Body of pancreas (tissue), 4 donors: ENCODE data around the gene SORCS2. TPM values are rescaled to one million over a fixed set of nuclear protein-coding genes. Genes with fewer than 3 reads are reported as not detected.

Experiments
- ATAC-seq: fragments of 150-250 bp; one replicate; pipeline ENCODE4 v1.9.1; 2016
- DNase-seq, 4 donors: peaks; one replicate each; pipeline ENCODE4 v3.0.0-alpha.2; 2019
- H3K27ac ChIP-seq, 4 donors: fragments of 200-600 bp; sonication (generic); 1 replicate in 3 of 4; 2 replicates in 1 of 4; pipeline versions ENCODE4 v1.5.1 to v1.6.1; 2016 to 2019; ENCODE audit warnings: mild to moderate bottlenecking in 1 of 4, mixed read lengths in 1 of 4, moderate library complexity in 1 of 4
- H3K27me3 ChIP-seq, 2 donors: fragments of 200-600 bp; sonication (generic); one replicate each; pipeline ENCODE4 v1.6.0; 2016; ENCODE audit warnings: mild to moderate bottlenecking in 1 of 2
- H3K36me3 ChIP-seq, 2 donors: fragments of 200-600 bp; sonication (generic); replicated peaks in 1 of 2; 2 replicates each; pipeline ENCODE4 v1.5.1; 2016; ENCODE audit warnings: low read depth in 2 of 2; ENCODE audit not compliant: insufficient read depth in 1 of 2
- H3K4me1 ChIP-seq: fragments of 200-600 bp; sonication (generic); one replicate; pipeline ENCODE4 v1.6.0; 2016
- H3K4me3 ChIP-seq, 2 donors: fragments of 200-600 bp; sonication (generic); 1 replicate in 1 of 2; 2 replicates in 1 of 2; pipeline ENCODE4 v1.5.1; 2016 to 2019
- H3K9me3 ChIP-seq, 3 donors: fragments of 200-600 bp; sonication (generic); 1 replicate in 2 of 3; 2 replicates in 1 of 3; pipeline ENCODE4 v1.5.1; 2016
- CTCF ChIP-seq, 7 experiments: fragments of 450-650 bp in 4 of 7; fragments of 200-600 bp in 3 of 7; sonication (generic) in 3 of 7; IDR thresholded peaks; one replicate each; pipeline ENCODE4 v1.5.1; 2016 to 2019; ENCODE audit warnings: antibody characterized with exemption in 7 of 7
- POLR2A ChIP-seq, 3 donors: fragments of 450-650 bp; IDR thresholded peaks; one replicate each; pipeline ENCODE4 v1.6.1; 2016; ENCODE audit warnings: antibody characterized with exemption in 3 of 3, mild to moderate bottlenecking in 2 of 3
- WGBS, 2 donors: methylation state at CpG; one replicate each; pipeline ENCODE4 v1.1.5; 2017; 5-methylcytosine and 5-hydroxymethylcytosine counted together
- intact Hi-C: fragments of 100-400 bp; cut with DNase I; formaldehyde crosslinking; loops from one replicate; pipeline ENCODE4 v1.15.1; 2023
- total RNA-seq, 2 donors: library from RNA; depleted of rRNA; stranded (reverse); fragments of >200 nt; gene quantifications; one replicate each; pipeline ENCODE4 v1.1.0, GENCODE V29; 2016

The SORCS2 gene
- total RNA-seq, 2 donors from 2014 or later, result 0.26 to 0.33 TPM

DNA sequence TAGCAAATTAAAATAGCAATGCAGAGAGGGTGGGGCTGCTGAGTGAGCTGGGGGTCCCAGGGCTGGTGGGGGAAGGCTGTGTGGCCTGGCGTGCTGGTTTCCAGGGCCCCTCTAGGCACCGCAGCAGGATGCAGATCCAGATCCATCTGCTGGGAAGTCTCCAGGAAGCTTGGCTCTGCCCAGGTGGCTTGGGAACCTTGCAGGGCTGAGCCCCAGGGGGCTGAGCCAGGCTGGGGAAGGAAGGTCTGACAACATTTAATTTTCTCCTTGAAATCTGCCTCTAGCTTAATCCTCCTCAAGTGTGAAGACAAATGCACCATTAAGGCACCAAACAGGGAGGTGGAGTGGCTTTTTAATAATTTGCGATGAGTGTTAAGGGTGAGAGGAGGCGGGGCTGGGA is 31.7 kb downstream of the SORCS2 start:
- DNase-seq, result no peak

GRCh38 chr4:7224878-7225533 is 32.7 kb downstream of the SORCS2 start:
- TF ChIP-seq POLR2A (IDR thresholded peaks at IDR 0.05), result no peak
- TF ChIP-seq CTCF (IDR thresholded peaks at IDR 0.05), result no peak
- H3K27ac ChIP-seq, result no peak overlapping the region
- no peaks in the 10 kb centered on the region for H3K4me1 ChIP-seq
- intact Hi-C loops, result no loop called here
- ATAC-seq, result no peak
- H3K27me3 ChIP-seq, result no peaks in the 10 kb centered on the region
- H3K4me3 ChIP-seq, result no peak overlapping the region
- no peaks in the 10 kb centered on the region for H3K36me3 ChIP-seq
- WGBS, 2 donors, result 82 to 88% methylated on average over 11 of the region's 11 CpGs
- no peak for DNase-seq
- no peaks in the 10 kb centered on the region for H3K9me3 ChIP-seq

More for the DNA sequence above, 31.7 kb downstream of the SORCS2 start:
- TF ChIP-seq CTCF (IDR thresholded peaks at IDR 0.05), result no peak
- no peak for TF ChIP-seq POLR2A (IDR thresholded peaks at IDR 0.05)
- intact Hi-C loops, result no loop called here
- no peak overlapping the region for H3K4me3 ChIP-seq
- H3K36me3 ChIP-seq, result no peaks in the 10 kb centered on the region
- no peak for ATAC-seq
- H3K27me3 ChIP-seq, result no peaks in the 10 kb centered on the region
- H3K9me3 ChIP-seq, result no peaks in the 10 kb centered on the region
- H3K4me1 ChIP-seq, result no peaks in the 10 kb centered on the region
- 77 to 83% methylated on average over 3 to 4 of the region's 4 CpGs for WGBS, 2 donors
- H3K27ac ChIP-seq, result no peak overlapping the region

GRCh38 chr4:7226439-7226838 is 34.1 kb downstream of the SORCS2 start:
- 60 to 61% methylated on average over 16 to 22 of the region's 22 CpGs for WGBS, 2 donors
- intact Hi-C loops, result no loop called here
- Histone ChIP-seq H3K27ac (no peak overlapping the region), H3K36me3 (no peaks in the 10 kb centered on the region), H3K4me3 (no peak overlapping the region), H3K9me3 (no peaks in the 10 kb centered on the region), H3K4me1 (no peaks in the 10 kb centered on the region), H3K27me3 (no peaks in the 10 kb centered on the region)
- DNase-seq (no peak), ATAC-seq (no peak)
- TF ChIP-seq POLR2A (IDR thresholded peaks at IDR 0.05), result no peak
- no peak for TF ChIP-seq CTCF (IDR thresholded peaks at IDR 0.05)

- Histone ChIP-seq H3K4me1 (no peaks in the 10 kb centered on the region), H3K4me3 (no peak overlapping the region), H3K27ac (no peak overlapping the region), H3K36me3 (no peaks in the 10 kb centered on the region), H3K9me3 (no peaks in the 10 kb centered on the region), H3K27me3 (no peaks in the 10 kb centered on the region)
- 68 to 87% methylated on average over 10 of the region's 10 CpGs for WGBS, 2 donors
- ATAC-seq (no peak), DNase-seq (no peak)
- intact Hi-C loops, result no loop called here
- TF ChIP-seq POLR2A (IDR thresholded peaks at IDR 0.05), result no peak
Measured at GRCh38 chr4:7227008-7227407, 34.7 kb downstream of the SORCS2 start.

DNA sequence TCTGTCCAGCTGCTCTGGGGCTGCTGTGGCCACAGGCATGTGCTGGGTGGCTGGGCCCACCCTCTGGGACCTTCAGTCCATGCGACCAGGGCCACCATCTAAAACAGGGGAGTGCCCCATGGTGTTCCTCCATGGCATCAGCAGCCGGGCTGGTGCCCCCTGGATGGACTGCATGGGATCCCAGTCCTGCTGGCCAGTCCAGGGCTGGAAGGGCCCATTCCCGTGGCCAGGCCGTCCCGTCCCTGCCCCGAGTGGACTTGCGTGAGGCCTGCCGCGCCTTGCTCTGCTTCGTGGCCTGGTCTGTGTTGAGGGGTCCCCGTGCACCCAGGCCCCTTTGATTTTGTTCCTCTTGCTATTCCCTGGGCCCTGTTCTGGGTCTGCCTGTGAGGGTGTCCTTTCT is 36.4 kb downstream of the SORCS2 start:
- no peaks in the 10 kb centered on the region for H3K4me1 ChIP-seq
- H3K4me3 ChIP-seq, result no peak overlapping the region
- ATAC-seq (no peak), DNase-seq (no peak)
- no peaks in the 10 kb centered on the region for H3K36me3 ChIP-seq
- intact Hi-C loops, result no loop called here
- WGBS, 2 donors, result 87% methylated on average over 11 of the region's 11 CpGs; no CpG with 5 or more reads in 1 of the 2 donors
- no peaks in the 10 kb centered on the region for H3K27me3 ChIP-seq
- no peaks in the 10 kb centered on the region for H3K9me3 ChIP-seq
- H3K27ac ChIP-seq, result no peak overlapping the region
- no peak for TF ChIP-seq POLR2A (IDR thresholded peaks at IDR 0.05)
- no peak for TF ChIP-seq CTCF (IDR thresholded peaks at IDR 0.05)
